Subcutaneous abdominal adipose tissue (tissue), 5 donors: ENCODE results near the gene OR9G4.

Experiments
- H3K27ac ChIP-seq: one replicate; pipeline ENCODE4 v1.7.0; 2013; ENCODE audit warnings: low read depth, mild to moderate bottlenecking, inconsistent platforms, low read length, moderate library complexity
- H3K27me3 ChIP-seq, 5 donors: one replicate each; pipeline ENCODE4 v1.7.0; 2013; ENCODE audit warnings: low read length in 5 of 5, inconsistent platforms in 1 of 5; ENCODE audit not compliant: control insufficient read depth in 5 of 5, insufficient read depth in 4 of 5
- H3K36me3 ChIP-seq, 5 donors: one replicate each; pipeline ENCODE4 v1.7.0; 2013; ENCODE audit warnings: low read length in 5 of 5; ENCODE audit not compliant: control insufficient read depth in 5 of 5, insufficient read depth in 5 of 5
- H3K4me1 ChIP-seq, 5 donors: one replicate each; pipeline ENCODE4 v1.7.0; 2013; ENCODE audit warnings: low read length in 5 of 5, mild to moderate bottlenecking in 3 of 5, moderate library complexity in 1 of 5; ENCODE audit not compliant: control insufficient read depth in 5 of 5, insufficient read depth in 5 of 5
- H3K4me3 ChIP-seq, 5 donors: one replicate each; pipeline ENCODE4 v1.7.0; 2013; ENCODE audit warnings: low read length in 5 of 5, low read depth in 1 of 5
- H3K9ac ChIP-seq, 5 donors: one replicate each; pipeline ENCODE4 v1.7.0; 2013; ENCODE audit warnings: low read length in 5 of 5, mild to moderate bottlenecking in 4 of 5, moderate library complexity in 3 of 5
- H3K9me3 ChIP-seq, 5 donors: one replicate each; pipeline ENCODE4 v1.7.0; 2013; ENCODE audit warnings: low read length in 5 of 5; ENCODE audit not compliant: control insufficient read depth in 5 of 5
- donor health status: healthy.
- donor health status: healthy.
- donor health status: healthy.
- donor health status: healthy.
- donor health status: healthy.

The OR9G4 gene

GRCh38 chr11:56748597-56748996 is at the start of gene OR9G4:
Gene OR9G4, minus strand, starts transcription at chr11:56748697. Its CDS starts 4,931 bp downstream, at chr11:56743766.
- H3K4me1 ChIP-seq, result no peaks in the 10 kb centered on the region
- H3K36me3 ChIP-seq, result no peaks in the 10 kb centered on the region
- H3K9ac ChIP-seq, result no peak within 1 kb of the TSS
- no peaks in the 10 kb centered on the region for H3K27me3 ChIP-seq
- H3K9me3 ChIP-seq, result peaks cover 0 to 4% (median 0%) of the 10 kb centered on the region in 5 donors
- no peak within 1 kb of the TSS for H3K4me3 ChIP-seq
- no peak within 1 kb of the TSS for H3K27ac ChIP-seq

GRCh38 chr11:56783448-56784041 is 35.0 kb upstream of the OR9G4 start:
- Histone ChIP-seq H3K36me3 (no peaks in the 10 kb centered on the region), H3K27me3 (no peaks in the 10 kb centered on the region), H3K4me3 (no peak overlapping the region), H3K4me1 (no peaks in the 10 kb centered on the region), H3K9me3 (peaks cover 0 to 3% (median 0%) of the 10 kb centered on the region in 5 donors), H3K9ac (no peak overlapping the region), H3K27ac (no peak overlapping the region)

DNA sequence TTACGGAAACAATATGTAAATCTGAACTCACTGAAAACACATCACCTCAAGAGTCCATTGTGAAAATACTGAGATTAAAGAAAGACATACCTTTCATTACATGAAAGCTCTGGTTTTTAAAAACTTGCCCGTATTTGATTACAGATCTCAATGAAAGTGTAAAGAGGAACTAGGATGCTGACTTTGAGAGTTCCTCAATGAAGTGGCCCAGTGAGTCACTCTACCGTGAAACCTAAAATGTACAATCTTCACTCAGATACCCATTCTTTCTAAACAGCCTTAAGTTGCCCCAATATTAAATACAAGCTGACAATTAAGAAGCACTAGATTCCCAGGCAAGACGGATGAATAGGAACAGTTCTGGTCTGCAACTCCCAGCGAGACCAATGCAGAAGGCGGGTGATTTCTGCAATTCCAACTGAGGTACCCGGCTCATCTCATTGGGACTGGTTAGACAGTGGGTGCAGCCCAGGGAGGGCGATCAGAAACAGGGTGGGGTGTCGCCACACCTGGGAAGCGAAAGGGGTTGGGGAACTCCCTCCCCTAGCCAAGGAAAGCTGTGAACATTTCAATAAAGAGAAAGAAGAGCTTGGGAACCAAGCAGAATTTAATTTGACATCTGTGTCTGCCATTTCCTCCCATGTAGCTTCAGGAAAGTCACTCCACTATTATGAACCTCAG is 33.8 kb upstream of the OR9G4 start:
- Histone ChIP-seq H3K27me3 (no peaks in the 10 kb centered on the region), H3K4me1 (no peaks in the 10 kb centered on the region), H3K9me3 (peaks cover 0 to 3% (median 0%) of the 10 kb centered on the region in 5 donors), H3K36me3 (no peaks in the 10 kb centered on the region), H3K27ac (no peak overlapping the region), H3K4me3 (no peak overlapping the region), H3K9ac (no peak overlapping the region)

DNA sequence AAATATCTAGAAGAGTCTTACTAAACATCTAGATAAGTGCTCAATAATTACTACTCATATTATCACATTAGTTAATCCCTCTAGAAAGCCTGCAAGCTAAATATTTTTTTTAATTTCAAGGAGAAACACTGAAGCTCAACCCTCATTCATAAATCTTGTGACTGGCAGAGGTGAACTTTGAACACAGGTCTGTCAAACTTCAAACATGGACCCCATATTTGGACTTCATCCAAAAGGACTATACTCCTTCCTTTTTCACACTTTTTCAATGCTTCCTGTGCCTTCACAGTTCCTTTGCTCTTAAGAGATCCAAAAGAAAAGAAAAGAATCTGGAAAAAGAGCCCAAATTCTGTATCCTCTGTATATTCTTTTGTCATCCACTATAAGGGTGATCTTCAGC is 28.3 kb upstream of the OR9G4 start:
- Histone ChIP-seq H3K27ac (no peak overlapping the region), H3K4me1 (no peaks in the 10 kb centered on the region), H3K27me3 (no peaks in the 10 kb centered on the region), H3K9me3 (no peaks in the 10 kb centered on the region), H3K9ac (no peak overlapping the region), H3K36me3 (no peaks in the 10 kb centered on the region), H3K4me3 (no peak overlapping the region)

GRCh38 chr11:56764976-56765375 is 16.5 kb upstream of the OR9G4 start:
- H3K27me3 ChIP-seq, result no peaks in the 10 kb centered on the region
- H3K9ac ChIP-seq, result no peak overlapping the region
- no peaks in the 10 kb centered on the region for H3K9me3 ChIP-seq
- no peaks in the 10 kb centered on the region for H3K36me3 ChIP-seq
- H3K4me1 ChIP-seq, result no peaks in the 10 kb centered on the region
- H3K4me3 ChIP-seq, result no peak overlapping the region
- H3K27ac ChIP-seq, result no peak overlapping the region

DNA sequence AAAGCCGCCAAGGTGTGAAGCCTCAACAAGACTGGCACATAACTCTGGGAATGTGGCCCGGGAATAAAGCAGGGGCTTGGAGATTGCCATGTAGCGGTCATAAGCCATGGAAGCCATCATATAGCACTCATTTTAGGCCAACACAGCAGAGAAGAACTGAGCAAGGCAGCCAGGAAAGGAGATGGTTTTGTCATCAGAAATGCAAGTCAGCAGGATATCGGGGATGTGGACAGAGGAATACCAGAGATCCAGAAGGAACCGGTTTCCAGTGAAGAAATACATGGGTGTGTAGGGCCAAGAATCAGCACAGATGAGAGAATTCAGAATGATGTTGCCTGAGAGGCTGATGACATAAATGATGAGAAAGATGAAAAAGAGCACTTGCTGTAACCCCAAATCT is 3.0 kb upstream of the OR9G4 start:
- Histone ChIP-seq H3K4me1 (no peaks in the 10 kb centered on the region), H3K9me3 (peaks cover 0 to 2% (median 0%) of the 10 kb centered on the region in 5 donors), H3K9ac (no peak overlapping the region)

DNA sequence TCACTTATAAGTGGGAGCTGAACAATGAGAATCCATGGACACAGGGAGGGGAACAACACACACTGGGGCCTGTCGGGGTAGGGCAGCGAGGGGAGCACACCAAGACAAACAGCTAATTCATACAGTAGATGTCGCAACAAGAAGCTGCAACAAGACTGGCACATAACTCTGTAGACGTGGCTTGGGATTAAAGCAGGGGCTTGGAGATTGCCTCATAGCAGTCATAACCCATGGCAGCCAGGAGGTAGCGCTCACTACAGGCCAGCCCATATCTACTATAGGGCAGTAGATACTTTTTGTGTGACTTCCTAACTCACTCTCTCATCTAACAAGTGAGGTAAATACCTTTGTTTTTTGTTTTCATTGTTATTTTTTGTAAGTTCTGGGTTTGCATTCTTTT is 1.7 kb upstream of the OR9G4 start:
- Histone ChIP-seq H3K9me3 (peaks cover 0 to 4% (median 0%) of the 10 kb centered on the region in 5 donors), H3K4me3 (no peak overlapping the region), H3K27ac (no peak overlapping the region), H3K36me3 (no peaks in the 10 kb centered on the region), H3K9ac (no peak overlapping the region), H3K27me3 (no peaks in the 10 kb centered on the region), H3K4me1 (no peaks in the 10 kb centered on the region)

More for the DNA sequence above, 3.0 kb upstream of the OR9G4 start:
- no peaks in the 10 kb centered on the region for H3K27me3 ChIP-seq
- no peak overlapping the region for H3K4me3 ChIP-seq
- H3K27ac ChIP-seq, result no peak overlapping the region
- H3K36me3 ChIP-seq, result no peaks in the 10 kb centered on the region

GRCh38 chr11:56740886-56741285 is 7.6 kb downstream of the OR9G4 start:
- Histone ChIP-seq H3K27me3 (no peaks in the 10 kb centered on the region), H3K27ac (no peak overlapping the region), H3K36me3 (no peaks in the 10 kb centered on the region), H3K4me1 (no peaks in the 10 kb centered on the region), H3K9ac (no peak overlapping the region), H3K4me3 (no peak overlapping the region), H3K9me3 (peaks cover 0 to 4% (median 0%) of the 10 kb centered on the region in 5 donors)

- Histone ChIP-seq H3K27ac (no peak overlapping the region), H3K4me1 (no peaks in the 10 kb centered on the region), H3K36me3 (no peaks in the 10 kb centered on the region), H3K9me3 (no peaks in the 10 kb centered on the region), H3K9ac (no peak overlapping the region), H3K4me3 (no peak overlapping the region), H3K27me3 (no peaks in the 10 kb centered on the region)
These were observed 8.4 kb downstream of the OR9G4 start for GRCh38 chr11:56740107-56740506.

DNA sequence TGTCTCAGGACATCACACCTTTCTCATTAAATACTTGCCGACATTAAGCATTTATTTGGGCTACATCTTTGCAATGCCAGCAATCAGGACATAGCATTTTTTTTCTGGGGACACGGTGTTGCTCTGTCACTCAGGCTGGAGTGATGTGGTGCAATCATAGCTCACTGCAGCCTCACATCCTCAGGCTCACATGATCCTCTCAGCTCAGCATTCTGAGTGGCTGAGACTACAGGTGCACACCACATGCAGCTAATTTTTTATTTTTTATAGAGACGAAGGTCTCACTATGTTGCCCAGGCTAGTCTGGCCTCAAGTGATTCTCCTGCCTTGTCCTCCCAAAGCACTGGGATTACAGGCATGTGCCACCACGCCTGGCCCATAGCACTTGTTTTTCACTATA is 28.0 kb downstream of the OR9G4 start:
- H3K36me3 ChIP-seq, result no peaks in the 10 kb centered on the region

More for the DNA sequence above, 28.0 kb downstream of the OR9G4 start:
- no peaks in the 10 kb centered on the region for H3K4me1 ChIP-seq
- no peak overlapping the region for H3K9ac ChIP-seq
- H3K27ac ChIP-seq, result no peak overlapping the region
- H3K9me3 ChIP-seq, result no peaks in the 10 kb centered on the region
- no peak overlapping the region for H3K4me3 ChIP-seq
- no peaks in the 10 kb centered on the region for H3K27me3 ChIP-seq
